H7 (cell line): ENCODE data around the gene PLA2G4B. TPM values are rescaled to one million over a fixed set of nuclear protein-coding genes. Genes with fewer than 3 reads are reported as not detected.
A peak's percentile ranks its signal among the peaks of the same experiment; 100 is the strongest.

Experiments
- DNase-seq: peaks from one replicate; pipeline ENCODE4 v3.0.0; 2012
- H3K27me3 ChIP-seq: 2 replicates; pipeline ENCODE4 v1.6.0; 2011; ENCODE audit warnings: mild to moderate bottlenecking, low read length; ENCODE audit not compliant: control insufficient read depth, insufficient read depth
- H3K36me3 ChIP-seq: replicated peaks from 2 replicates; pipeline ENCODE4 v1.5.1; 2011; ENCODE audit warnings: low read length; ENCODE audit not compliant: control insufficient read depth, insufficient read depth
- H3K4me3 ChIP-seq: 2 replicates; pipeline ENCODE4 v1.5.1; 2011; ENCODE audit warnings: low read depth, mild to moderate bottlenecking, control low read depth, low read length, moderate library complexity; ENCODE audit not compliant: insufficient read depth
- total RNA-seq: library from RNA; depleted of rRNA; stranded (reverse); fragments of >200 nt; shearing (Covaris generic); gene quantifications from 2 replicates; pipeline ENCODE4 v1.2.3, GENCODE V29; 2014; rRNA removed

Gene PLA2G4B
- total RNA-seq, 1 experiment from 2014 or later: 3.0 TPM

GRCh38 chr15:41894251-41894790 is 55.7 kb downstream of the PLA2G4B start:
- Histone ChIP-seq H3K27me3 (no peaks in the 10 kb centered on the region), H3K4me3 (no peak overlapping the region), H3K36me3 (no peaks in the 10 kb centered on the region; the same call in 1 of the 2 replicates)
- no peak for DNase-seq

- peak; percentile 80 for DNase-seq
- H3K4me3 ChIP-seq: no peak overlapping the region
- no peaks in the 10 kb centered on the region for H3K27me3 ChIP-seq
- H3K36me3 ChIP-seq: peaks cover 1% of the 10 kb centered on the region; the same call in 1 of the 2 replicates
These were observed 56.3 kb downstream of the PLA2G4B start for GRCh38 chr15:41894791-41895463.

GRCh38 chr15:41895491-41895890 is 56.8 kb downstream of the PLA2G4B start:
- no peak for DNase-seq
- Histone ChIP-seq H3K4me3 (no peak overlapping the region), H3K27me3 (no peaks in the 10 kb centered on the region), H3K36me3 (peaks cover 1% of the 10 kb centered on the region; the same call in 1 of the 2 replicates)

- Histone ChIP-seq H3K4me3 (no peak overlapping the region), H3K27me3 (no peaks in the 10 kb centered on the region), H3K36me3 (peaks cover 1% of the 10 kb centered on the region; the same call in 1 of the 2 replicates)
- no peak for DNase-seq
These were observed 57.3 kb downstream of the PLA2G4B start for GRCh38 chr15:41895957-41896356.

GRCh38 chr15:41896566-41896965 is 57.9 kb downstream of the PLA2G4B start:
- H3K4me3 ChIP-seq: no peak overlapping the region
- no peaks in the 10 kb centered on the region for H3K27me3 ChIP-seq
- peaks cover 1% of the 10 kb centered on the region; the same call in 1 of the 2 replicates for H3K36me3 ChIP-seq
- DNase-seq: peak; percentile 51

- DNase-seq: peak; percentile 60
- Histone ChIP-seq H3K27me3 (no peaks in the 10 kb centered on the region), H3K36me3 (peaks cover 1% of the 10 kb centered on the region; the same call in 1 of the 2 replicates), H3K4me3 (no peak overlapping the region)
These were observed 58.7 kb downstream of the PLA2G4B start for GRCh38 chr15:41897363-41897799.

Other genes starting within 250 kb of the PLA2G4B start
- 21.4 and 27.8 TPM in 2 replicates for gene MGA, start 178.4 kb upstream of the PLA2G4B start, total RNA-seq
- 5.9 and 8.2 TPM in 2 replicates for gene MAPKBP1, start 64.4 kb upstream of the PLA2G4B start, total RNA-seq
- gene JMJD7, start 10.8 kb upstream of the PLA2G4B start, total RNA-seq: 10.7 and 12.3 TPM in 2 replicates
- 0.17 and 0.55 TPM in 2 replicates for gene SPTBN5, start 55.2 kb downstream of the PLA2G4B start, total RNA-seq
- 22.0 and 22.2 TPM in 2 replicates for gene EHD4, start 133.7 kb downstream of the PLA2G4B start, total RNA-seq
- not detected in 2 replicates for gene PLA2G4E, start 182.2 kb downstream of the PLA2G4B start, total RNA-seq